HG02588 (cell line): ENCODE results near the gene UQCRH.
A peak's percentile ranks its signal among the peaks of the same experiment; 100 is the strongest.
"Not testable (repeated sequence)": the region's sequence is repeated elsewhere in the genome, so short reads cannot be mapped to it uniquely, and the experiment has no call there.

Source experiments
- ATAC-seq: cut with Tn5 transposase; IDR thresholded peaks from one replicate; pipeline ENCODE4 v1.9.1; 2021; ENCODE audit warnings: mild to moderate bottlenecking, moderate library complexity; ENCODE audit not compliant: unreplicated experiment

Gene UQCRH

DNA sequence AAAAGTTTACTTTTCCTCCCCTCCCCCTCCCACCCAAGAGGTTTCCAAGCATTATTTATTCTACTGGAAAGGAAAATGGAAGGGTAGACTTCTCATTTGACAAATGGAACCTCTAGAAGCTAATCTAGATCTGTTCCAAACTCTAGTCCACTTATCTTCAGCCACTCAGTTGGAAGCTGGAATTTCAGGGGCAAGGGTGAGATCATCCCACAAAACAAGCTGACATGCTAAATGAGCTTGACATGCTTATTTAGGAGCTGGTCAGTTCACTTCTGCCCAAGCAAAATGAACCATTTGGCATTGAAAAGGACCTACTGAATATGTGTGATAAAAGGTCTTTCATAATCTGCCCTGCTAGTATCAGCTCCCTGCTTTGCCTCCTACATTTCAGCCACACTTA is 5.1 kb upstream of the UQCRH start:
- ATAC-seq, result no peak

DNA sequence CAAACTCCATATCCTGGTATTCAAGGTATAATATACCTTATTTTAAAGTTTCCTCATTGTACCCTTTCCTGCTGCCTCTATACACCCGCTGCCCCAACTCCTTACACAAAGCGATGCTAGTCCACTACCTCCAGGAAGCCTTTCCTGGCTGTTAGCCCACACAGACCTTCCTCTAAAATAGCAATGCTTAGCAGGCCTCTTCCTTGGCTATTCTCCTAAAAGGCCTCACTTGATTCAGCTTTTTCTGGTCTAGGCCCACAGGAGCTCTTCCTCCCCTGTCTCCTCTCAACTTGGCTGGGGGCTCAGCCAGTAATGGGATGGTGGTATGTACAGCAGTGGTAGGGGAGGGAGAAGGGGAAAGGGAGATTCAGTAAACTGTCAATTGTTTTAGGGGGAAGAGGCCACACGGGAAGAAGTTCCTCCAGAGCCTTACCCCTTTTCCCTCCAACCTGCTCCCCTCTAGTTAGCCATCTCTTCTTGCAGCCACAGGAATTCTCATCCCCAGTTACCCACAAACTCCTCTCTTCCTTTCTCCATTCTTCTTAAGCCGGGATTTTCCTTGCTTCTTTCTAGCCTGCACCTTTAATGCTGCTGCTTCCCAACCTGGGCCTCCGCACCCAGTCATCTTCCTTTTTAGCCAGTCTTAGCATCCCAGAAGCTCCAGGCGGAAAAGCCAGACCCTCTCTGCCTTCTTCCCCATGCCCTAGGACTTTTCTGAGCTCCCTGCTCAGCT is 2.7 kb upstream of the UQCRH start:
- no peak for ATAC-seq

DNA sequence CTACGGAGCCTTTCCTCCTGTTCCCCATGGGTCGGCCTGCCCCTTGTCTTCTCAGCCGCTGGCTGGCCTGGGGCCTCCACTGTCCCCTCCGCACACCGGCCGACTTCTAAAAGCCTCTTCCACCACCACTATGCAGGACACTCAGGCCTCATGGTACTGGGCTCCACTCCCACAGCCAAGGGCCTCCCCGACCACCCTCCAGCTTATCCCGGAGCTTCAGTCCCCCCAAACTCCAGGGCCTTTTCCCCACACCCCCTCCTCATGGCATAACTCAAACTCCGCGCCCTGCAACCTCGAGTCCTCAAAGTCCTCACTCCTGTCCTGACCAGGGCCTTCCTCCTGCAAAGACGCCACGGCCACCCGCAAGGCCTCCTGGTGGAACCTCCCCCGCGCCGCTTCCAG is 2.1 kb upstream of the UQCRH start:
- ATAC-seq, result no peak

DNA sequence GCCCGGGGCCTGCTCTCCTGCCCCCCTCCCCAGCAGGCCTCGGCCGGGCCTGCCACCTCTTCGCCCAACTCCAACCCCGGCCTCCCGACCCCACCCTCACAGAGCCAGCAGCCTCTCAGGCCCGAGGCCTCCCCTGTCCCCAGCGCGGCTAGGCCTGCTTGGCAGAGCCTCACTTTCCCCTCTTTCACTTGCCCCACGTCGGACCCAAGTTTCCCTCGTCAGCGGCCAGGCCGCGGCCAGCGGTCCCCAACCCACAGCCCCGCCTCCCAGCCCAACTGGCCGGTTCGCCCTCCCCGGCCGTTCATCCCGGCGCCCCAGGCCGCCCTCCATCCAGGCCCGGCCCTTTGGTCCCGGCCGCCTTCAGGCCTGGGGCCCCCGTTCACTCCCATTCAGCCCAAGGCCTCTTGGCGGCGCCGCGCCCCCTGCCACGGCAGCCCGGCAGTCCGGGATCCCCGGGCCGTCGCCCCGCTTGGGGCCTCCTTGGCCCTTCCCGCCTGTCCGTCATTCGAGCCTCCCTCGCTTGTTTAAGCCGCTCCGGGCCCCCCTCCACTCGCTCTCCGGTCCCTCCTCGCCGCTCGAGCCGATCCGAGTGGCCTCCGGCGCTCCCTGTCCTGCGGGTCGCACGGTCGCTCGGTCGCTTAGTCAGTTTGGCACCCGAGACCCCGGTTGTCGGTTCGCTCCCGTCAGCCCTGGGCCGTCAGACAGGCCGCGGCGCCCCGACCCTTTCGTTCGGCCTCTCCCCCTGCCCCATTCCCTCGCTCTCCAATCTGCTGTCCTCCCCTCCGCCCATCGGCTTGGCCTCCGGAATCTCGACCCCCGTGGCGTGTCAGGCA is 1.5 kb upstream of the UQCRH start:
- ATAC-seq, result peak; percentile 32

DNA sequence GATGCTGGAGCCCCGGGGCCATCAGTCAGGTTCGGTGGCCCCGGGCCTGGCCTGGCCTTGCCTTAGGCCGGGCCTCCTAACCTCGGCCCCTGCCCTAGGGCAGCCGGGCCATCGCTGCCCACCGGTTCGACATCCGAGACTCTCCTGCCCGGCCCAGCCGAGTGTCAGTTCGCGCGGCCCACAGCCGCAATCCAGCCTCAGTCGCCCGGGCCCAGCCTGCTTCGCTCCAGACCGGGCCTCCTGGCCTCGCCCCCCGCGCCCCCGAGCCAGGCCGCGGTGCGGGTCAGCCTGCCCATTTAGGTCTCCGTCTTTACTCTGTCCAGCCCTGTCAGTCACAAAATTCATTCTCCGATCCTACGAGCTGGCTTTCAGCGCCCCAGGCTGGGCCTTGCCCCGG is 859 bp upstream of the UQCRH start:
- peak; percentile 10 for ATAC-seq

DNA sequence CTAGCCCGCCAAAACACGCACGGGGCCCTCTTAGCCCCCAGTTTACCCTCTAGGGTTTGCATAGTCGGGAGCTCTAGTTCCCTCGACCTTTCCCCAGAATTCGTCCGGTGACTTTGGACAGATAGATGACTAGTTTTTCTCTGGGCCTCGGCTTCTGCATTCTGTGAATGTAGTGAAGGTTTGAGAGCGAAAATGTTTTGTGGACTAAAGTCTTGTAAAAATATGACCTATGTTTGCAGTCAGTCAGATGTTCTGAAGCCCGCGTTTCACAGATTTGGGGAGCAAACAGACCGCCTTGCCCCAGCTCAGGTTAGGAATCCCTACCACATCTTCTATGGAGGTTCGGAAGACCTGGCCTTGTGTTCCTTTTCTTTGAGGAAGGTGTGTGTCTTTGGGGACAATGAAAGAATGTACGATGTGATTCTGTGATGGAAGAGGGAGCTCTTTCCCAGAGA is 401 bp downstream of the UQCRH start:
- ATAC-seq, result no peak

DNA sequence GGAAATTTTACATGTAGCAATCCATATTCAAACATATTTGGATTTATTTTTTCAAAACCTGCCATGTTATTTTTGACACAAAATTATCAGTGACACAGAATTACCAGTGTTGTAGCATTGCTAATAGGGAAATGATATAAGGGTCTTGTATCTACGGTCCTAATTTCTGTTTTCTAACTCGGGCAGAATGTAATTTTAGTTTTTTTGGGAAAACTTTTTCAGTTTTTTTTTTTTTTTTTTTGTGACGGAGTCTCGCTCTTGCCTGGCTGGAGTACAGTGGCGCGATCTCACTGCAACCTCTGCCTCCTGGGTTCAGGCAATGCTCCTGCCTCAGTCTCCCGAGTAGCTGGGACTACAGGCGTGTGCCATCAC is 2.6 kb downstream of the UQCRH start:
- no peak for ATAC-seq

DNA sequence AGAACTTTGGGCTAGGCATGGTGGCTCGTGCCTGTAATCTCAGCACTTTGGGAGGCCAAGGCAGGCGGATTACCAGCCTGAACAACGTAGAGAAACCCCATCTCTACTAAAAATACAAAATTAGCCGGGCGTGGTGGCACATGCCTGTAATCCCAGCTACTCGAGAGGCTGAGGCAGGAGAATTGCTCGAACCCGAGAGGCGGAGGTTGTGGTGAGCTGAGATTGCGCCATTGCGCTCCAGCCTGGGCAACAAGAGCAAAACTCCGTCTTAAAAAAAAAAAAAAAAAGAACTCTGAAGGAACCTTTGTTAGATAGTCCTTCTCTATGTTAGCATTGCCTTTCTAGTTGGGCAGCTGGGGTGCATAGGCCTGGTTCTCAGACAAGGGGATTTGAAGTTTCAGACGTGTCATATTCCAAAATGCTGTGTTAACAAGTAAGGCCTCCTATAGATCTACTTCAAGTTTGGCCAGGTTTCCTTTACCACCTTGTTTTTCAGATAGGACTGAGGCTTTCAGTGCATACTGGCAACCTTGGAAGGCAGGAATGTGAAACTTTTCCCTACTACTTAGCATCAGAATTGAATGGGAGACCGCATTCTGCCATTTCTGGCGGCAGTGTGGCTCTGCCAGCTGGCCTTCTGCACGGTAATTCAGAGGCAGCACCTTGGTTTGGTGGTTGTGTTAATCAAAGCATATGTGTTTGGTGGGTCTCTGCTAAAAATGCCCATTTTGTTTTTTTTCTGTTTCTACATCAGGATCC is 6.1 kb downstream of the UQCRH start:
- no peak for ATAC-seq

DNA sequence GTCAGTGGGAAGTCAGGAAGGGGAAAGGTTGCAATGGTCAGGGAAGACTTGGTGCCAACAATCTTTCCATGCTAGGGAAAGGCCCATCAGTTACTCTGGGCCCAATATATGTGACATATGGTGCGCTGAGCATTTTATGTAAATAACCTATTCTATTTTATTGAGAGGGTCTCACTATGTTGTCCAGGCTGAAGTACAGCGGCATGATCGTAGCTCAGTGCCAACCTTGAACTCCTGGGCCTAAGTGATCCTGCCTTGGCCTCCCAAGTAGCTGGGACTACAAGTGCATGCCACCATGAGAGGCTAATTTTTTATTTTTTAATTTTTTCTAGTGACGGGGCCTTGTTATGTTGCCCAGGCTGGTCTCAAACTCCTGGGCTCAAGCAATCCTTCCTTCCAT is 6.8 kb downstream of the UQCRH start:
- no peak for ATAC-seq

DNA sequence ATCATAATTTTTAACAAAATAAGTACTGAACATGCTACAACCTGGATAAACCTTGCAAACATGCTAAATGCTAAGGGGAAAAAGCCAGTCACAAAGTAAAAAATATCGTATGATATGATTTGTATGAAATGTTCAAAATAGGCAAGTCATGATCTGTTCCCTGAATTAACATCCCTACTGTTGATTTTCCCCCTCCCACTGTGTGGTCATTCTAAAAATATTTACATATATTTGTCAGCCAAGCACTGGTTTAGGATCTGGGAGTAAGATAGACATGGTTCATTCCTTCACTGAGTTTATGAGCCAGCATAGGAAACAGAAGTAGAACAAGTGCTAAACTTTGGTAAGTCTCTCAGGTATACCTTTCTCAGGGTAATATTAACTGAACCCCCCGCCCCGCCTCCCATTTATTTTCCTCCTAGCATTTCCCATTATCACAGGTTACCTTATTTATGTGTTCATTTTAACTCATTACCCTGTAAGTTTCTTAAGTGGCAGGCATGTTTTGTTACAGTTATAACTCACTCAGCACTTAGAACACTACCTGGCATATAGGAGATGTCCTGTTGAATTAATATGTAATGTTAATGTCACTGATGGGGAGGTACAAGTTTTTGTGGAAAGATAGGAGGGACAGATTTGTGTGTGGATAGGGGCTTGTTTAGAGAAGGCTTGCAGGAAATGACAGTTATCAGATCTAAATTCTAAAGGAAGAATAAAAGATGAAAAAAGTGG is 12.3 kb downstream of the UQCRH start:
- no peak for ATAC-seq

DNA sequence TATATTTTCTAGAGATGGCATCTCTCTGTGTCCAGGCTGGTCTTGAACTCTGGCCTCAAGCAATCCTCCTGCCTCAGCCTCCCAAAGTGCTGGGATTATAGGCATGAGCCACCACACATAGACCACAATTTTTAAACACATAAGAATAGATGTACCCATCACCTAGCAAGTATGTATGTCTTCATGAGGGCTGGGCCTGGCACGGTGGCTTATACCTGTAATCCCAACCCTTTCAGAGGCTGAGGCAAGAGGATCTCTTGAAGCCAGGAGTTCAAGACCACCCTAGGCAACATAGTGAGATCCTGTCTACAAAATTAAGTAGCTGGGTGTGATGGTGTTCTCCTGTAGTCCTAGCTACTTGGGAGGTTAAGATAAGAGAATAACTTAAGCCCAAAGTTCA is 13.8 kb downstream of the UQCRH start:
- ATAC-seq, result no peak

DNA sequence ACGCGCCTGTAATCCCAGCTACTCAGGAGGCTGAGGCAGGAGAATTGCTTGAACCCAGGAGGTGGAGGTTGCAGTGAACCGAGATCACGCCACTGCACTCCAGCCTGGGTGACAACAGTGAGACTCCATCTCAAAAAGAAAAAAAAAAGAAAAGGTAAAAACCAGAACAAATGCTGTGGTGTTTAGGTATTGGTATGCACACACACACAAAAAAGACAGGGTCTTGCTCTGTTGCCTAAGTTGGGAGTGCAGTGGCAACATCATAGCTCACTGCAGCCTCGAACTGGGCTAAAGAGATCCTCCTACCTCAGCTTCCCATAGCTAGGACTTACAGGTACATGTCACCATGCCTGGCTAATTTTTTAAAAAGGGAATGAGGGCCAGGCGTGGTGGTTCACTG is 15.8 kb downstream of the UQCRH start:
- ATAC-seq, result not testable (repeated sequence)

DNA sequence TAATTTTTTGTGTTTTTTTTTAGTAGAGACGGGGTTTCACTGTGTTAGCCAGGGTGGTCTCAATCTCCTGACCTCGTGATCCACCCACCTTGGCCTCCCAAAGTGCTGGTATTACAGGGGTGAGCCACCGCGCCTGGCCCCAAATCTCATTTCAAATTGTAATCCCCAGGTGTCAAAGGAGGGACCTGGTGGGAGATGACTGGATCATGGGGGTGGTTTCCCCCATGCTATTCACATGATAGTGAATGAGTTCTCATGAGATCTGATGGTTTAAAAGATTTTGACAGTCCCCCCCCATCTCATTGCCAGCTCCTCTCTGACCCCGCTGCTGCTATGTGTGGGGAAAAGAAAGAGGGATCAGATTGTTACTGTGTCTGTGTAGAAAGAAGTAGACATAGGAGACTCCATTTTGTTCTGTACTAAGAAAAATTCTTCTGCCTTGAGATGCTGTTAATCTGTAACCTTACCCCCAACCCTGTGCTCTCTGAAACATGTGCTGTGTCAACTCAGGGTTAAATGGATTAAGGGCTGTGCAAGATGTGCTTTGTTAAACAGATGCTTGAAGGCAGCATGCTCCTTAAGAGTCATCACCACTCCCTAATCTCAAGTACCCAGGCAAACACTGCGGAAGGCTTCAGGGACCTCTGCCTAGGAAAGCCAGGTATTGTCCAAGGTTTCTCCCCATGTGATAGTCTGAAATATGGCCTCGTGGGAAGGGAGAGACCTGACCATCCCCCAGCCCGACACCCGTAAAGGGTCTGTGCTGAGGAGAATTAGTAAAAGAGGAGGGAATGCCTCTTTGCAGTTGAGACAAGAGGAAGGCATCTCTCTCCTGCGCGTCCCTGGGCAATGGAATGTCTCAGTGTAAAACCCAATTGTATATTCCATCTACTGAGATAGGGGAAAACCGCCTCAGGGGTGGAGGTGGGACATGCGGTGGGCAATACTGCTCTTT is 16.7 kb downstream of the UQCRH start:
- ATAC-seq, result not testable (repeated sequence)

DNA sequence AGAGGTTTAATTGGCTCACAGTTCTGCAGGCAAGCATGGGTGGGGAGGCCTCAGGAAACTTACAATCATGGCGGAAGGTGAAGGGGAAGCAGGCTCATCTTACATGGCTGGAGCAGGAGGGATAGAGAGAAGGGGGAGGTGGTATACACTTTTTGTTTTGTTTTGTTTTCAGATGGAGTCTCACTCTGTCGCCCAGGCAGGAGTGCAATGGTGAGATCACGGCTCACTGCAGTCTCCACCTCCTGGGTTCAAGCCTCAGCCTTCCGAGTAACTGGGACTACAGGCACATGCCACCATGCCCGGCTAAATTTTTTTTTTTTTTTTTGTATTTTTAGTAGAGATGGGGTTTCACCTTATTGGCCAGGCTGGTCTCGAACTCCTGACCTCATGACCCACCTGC is 18.7 kb downstream of the UQCRH start:
- not testable (repeated sequence) for ATAC-seq

DNA sequence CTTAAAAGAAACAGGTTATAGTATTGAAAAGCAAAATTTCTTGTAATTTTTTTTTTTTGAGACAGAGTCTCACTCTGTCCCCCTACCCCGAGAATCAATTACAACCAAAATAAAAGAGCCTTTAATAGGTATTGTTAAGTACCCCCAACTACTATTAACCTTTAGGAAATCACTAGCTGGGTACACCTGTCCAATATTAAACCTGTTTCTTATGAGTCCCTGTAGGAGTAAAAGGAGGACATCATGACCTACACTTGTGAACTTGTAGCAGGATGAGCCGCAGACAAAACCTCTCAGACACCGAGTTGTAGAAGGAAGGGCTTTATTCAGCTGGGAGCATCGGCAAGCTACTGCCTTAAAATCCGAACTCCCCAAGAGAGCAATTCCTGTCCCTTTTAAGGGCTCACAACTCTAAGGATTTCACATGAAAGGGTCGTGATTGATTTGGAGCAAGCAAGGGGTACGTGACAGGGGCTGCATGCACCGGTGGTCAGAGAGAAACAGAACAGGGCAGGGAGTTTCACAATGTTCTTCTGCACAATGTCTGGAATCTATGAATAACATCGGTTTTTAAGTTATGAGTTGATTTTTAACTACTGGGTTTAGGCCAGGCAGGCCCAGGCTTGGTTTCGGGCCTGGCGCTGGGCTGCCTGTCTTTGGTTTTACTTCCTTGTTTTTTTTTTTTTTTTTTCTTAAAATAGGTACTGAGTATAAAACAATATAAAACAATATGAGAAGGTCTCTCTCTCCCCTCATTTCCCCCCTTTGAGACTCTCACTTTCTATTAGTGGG is 22.0 kb downstream of the UQCRH start:
- ATAC-seq, result not testable (repeated sequence)

DNA sequence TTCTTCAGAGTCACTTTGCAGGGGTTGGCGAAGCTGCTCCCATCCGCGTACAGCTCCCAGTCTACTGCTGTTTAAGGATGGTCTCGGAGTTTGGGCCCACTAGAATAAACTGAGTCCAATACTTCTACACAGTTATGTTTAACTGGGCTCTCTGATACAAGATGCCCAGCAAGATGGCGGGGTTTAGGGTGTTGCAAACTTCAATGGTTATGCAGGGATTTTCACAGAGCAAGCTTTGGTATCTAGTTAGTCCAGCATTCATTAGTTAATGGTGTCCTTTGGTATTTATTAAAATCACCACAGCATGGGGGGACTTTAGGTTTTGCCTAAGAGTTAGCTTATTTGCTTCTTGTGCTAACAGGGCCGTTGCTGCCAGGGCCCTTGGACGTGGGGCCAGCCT is 24.7 kb downstream of the UQCRH start:
- ATAC-seq, result not testable (repeated sequence)

DNA sequence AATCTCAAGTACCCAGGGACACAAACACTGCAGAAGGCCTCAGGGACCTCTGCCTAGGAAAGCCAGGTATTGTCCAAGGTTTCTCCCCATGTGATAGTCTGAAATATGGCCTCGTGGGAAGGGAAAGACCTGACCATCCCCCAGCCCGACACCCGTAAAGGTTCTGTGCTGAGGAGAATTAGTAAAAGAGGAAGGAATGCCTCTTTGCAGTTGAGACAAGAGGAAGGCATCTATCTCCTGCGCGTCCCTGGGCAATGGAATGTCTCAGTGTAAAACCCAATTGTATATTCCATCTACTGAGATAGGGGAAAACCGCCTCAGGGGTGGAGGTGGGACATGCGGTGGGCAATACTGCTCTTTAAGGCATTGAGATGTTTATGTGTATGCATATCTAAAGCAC is 26.3 kb downstream of the UQCRH start:
- not testable (repeated sequence) for ATAC-seq

DNA sequence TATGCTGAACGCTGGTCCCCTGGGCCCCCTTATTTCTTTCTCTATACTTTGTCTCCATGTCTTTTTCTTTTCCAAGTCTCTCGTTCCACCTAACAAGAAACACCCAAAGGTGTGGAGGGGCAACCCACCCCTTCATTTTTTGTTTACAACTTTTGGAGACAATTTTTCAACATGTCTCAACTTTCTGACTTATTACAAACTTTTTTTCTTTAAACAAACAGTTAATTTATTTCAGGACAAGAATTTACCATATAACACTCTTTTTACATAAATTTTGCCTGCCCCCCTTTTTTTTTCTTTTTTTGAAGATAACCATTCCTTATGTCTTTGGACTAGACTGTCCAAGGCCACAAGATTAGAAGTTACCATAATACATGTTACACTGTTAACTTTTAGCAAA is 26.9 kb downstream of the UQCRH start:
- ATAC-seq, result not testable (repeated sequence)
